D721Med (cell line): Measurements from ENCODE around the gene CCDC192.

ENCODE experiments used
- DNase-seq: peaks from one replicate; pipeline ENCODE4 v3.0.0; 2011; ENCODE audit warnings: low spot score; ENCODE audit not compliant: insufficient read length
- FAIRE-seq: peaks from 2 replicates; lab custom pipeline; 2011; peaks lifted over from hg19 to GRCh38; lab: Jason Lieb, UNC
- TF ChIP-seq, protein P1 (sequence below): IDR thresholded peaks from 2 replicates; pipeline ENCODE4 v1.5.1; 2012; ENCODE audit warnings: mild to moderate bottlenecking, control low read depth; ENCODE audit not compliant: insufficient read depth; ENCODE audit errors: missing control alignments

Gene CCDC192

GRCh38 chr5:127824126-127824525 is 120.9 kb downstream of the CCDC192 start:
- DNase-seq (no peak), FAIRE-seq (no peak)
- TF ChIP-seq, protein P1, sequence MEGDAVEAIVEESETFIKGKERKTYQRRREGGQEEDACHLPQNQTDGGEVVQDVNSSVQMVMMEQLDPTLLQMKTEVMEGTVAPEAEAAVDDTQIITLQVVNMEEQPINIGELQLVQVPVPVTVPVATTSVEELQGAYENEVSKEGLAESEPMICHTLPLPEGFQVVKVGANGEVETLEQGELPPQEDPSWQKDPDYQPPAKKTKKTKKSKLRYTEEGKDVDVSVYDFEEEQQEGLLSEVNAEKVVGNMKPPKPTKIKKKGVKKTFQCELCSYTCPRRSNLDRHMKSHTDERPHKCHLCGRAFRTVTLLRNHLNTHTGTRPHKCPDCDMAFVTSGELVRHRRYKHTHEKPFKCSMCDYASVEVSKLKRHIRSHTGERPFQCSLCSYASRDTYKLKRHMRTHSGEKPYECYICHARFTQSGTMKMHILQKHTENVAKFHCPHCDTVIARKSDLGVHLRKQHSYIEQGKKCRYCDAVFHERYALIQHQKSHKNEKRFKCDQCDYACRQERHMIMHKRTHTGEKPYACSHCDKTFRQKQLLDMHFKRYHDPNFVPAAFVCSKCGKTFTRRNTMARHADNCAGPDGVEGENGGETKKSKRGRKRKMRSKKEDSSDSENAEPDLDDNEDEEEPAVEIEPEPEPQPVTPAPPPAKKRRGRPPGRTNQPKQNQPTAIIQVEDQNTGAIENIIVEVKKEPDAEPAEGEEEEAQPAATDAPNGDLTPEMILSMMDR: no peak

DNA sequence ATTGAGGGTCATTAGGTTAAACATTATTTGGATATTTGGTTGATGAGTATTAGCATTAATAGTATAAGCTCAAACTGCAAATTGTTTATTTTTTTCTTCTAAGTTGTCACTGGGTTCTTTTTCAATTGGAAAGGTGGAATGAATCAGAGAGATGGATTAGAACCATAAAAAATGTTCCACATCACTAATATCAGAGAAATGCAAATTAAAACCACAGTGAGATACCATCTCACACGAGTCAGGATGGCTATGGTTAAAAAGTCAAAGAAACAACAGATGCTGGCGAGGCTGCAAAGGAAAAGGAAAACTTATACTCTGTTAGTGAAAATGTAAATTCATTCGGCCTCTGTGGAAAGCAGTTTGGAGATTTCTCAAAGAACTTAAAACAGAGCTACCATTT is 122.8 kb downstream of the CCDC192 start:
- no peak for DNase-seq

DNA sequence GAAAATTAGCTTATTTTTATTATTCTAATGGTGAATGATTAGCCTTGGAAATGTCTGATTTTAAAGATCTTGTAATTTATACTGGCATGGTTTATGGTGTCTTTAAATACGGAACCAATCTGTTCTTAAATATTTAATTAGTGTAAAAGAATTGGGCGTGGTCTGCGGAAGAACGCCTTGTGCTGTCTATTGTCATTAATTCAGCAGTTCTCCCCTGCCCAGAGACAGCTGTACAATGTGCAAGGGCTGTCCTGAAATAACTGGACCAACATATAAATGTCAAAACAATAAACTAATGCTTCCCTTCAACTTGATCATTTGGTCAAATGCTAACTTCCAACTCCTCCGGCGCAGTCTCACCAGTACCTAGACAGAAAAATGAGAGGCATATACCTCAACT is 124.3 kb downstream of the CCDC192 start:
- no peak for DNase-seq
- no peak for FAIRE-seq
- TF ChIP-seq, protein P1: no peak

More for the DNA sequence above, 122.8 kb downstream of the CCDC192 start:
- TF ChIP-seq, protein P1: no peak
- peak; percentile 55 for FAIRE-seq

- FAIRE-seq (no peak), DNase-seq (no peak)
Observed at GRCh38 chr5:127830157-127830556, 127.0 kb downstream of the CCDC192 start.

GRCh38 chr5:127830829-127831598 is 127.8 kb downstream of the CCDC192 start:
- DNase-seq (no peak), FAIRE-seq (no peak)
- TF ChIP-seq, protein P1: no peak

More at GRCh38 chr5:127830157-127830556, 127.0 kb downstream of the CCDC192 start:
- TF ChIP-seq, protein P1: no peak

DNA sequence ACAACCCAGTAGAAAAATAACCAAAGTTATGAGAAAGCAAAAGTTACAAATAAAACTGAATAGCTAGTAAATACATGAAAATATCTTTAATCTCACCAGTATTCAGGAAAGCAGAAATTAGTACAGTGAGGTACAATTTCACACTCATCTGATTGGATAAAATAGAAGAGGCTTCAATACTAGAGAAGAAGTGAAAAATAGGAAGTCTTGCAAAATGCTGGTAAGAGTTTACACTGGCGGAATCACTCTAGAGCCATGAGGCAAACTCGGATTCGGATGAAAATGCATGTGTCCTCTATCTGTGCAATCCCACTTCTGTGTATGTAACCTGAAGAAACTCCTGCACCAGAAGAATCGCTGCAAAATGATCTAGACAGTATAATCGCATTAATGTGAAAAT is 128.9 kb downstream of the CCDC192 start:
- no peak for FAIRE-seq
- TF ChIP-seq, protein P1: no peak
- DNase-seq: no peak

DNA sequence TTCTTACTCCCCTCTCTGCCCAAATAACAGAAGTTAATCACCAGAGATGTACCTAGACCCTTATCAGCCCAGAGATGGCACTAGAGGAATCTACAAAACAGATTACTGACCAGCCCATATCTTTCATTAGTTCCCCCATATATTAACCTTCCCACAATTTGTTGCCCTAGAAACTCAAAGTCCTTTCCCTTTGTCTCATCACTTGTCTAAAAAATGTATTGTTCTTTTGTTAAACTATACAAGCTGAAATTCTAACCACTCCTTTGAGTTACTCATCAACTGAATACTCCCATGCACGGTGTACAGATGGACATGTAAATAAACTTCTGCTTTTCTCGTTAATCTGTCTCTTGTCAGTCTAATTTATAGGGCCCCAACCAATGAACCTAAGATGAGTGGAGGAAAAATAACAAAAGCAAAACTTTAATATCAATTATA is 130.9 kb downstream of the CCDC192 start:
- TF ChIP-seq, protein P1: peak; percentile 16
- no peak for DNase-seq
- FAIRE-seq: peak; percentile 32
